ENCODE measurements around the gene GGTLC1.
"Not testable (repeated sequence)": the region's sequence is repeated elsewhere in the genome, so short reads cannot be mapped to it uniquely, and the experiment has no call there.

Gene GGTLC1

GRCh38 chr20:23984476-23985023, 4.0 kb downstream of the GGTLC1 start:
- not testable (repeated sequence) for H3K4me1 ChIP-seq (ENCODE audit: control insufficient read depth, insufficient read depth, low read length); H3K27ac ChIP-seq (ENCODE audit: insufficient read depth, low read depth, low read length, poor library complexity, severe bottlenecking); H3K36me3 ChIP-seq (ENCODE audit: control insufficient read depth, insufficient read depth, low read length); H3K27me3 ChIP-seq (ENCODE audit: control insufficient read depth, insufficient read depth, low read length, poor library complexity, severe bottlenecking); H3K4me3 ChIP-seq (ENCODE audit: insufficient read depth, low read depth, low read length); H3K9me3 ChIP-seq (ENCODE audit: control insufficient read depth, low read length)
- 66 to 88% methylated on average over 6 to 7 of the region's 12 CpGs for whole genome bisulfite sequencing, 2 experiments

- not testable (repeated sequence) for H3K9me3 ChIP-seq (ENCODE audit: control insufficient read depth, low read length); H3K27ac ChIP-seq (ENCODE audit: insufficient read depth, low read depth, low read length, poor library complexity, severe bottlenecking); H3K36me3 ChIP-seq (ENCODE audit: control insufficient read depth, insufficient read depth, low read length); H3K4me3 ChIP-seq (ENCODE audit: insufficient read depth, low read depth, low read length); H3K27me3 ChIP-seq (ENCODE audit: control insufficient read depth, insufficient read depth, low read length, poor library complexity, severe bottlenecking); H3K4me1 ChIP-seq (ENCODE audit: control insufficient read depth, insufficient read depth, low read length)
- 74 to 85% methylated on average over 2 to 7 of the region's 11 CpGs for WGBS, 2 experiments
These were observed 6.2 kb downstream of the GGTLC1 start for GRCh38 chr20:23982112-23983018.

- not testable (repeated sequence) for H3K27me3 ChIP-seq (ENCODE audit: control insufficient read depth, insufficient read depth, low read length, poor library complexity, severe bottlenecking); H3K9me3 ChIP-seq (ENCODE audit: control insufficient read depth, low read length); H3K36me3 ChIP-seq (ENCODE audit: control insufficient read depth, insufficient read depth, low read length); H3K4me3 ChIP-seq (ENCODE audit: insufficient read depth, low read depth, low read length); H3K27ac ChIP-seq (ENCODE audit: insufficient read depth, low read depth, low read length, poor library complexity, severe bottlenecking); H3K4me1 ChIP-seq (ENCODE audit: control insufficient read depth, insufficient read depth, low read length)
- 87 to 88% methylated on average over 4 of the region's 5 CpGs for WGBS, 2 experiments
These were observed 7.1 kb downstream of the GGTLC1 start for GRCh38 chr20:23981526-23981925.

GRCh38 chr20:23981014-23981413, 7.6 kb downstream of the GGTLC1 start:
- not testable (repeated sequence) for H3K27ac ChIP-seq (ENCODE audit: insufficient read depth, low read depth, low read length, poor library complexity, severe bottlenecking); H3K4me3 ChIP-seq (ENCODE audit: insufficient read depth, low read depth, low read length); H3K36me3 ChIP-seq (ENCODE audit: control insufficient read depth, insufficient read depth, low read length); H3K9me3 ChIP-seq (ENCODE audit: control insufficient read depth, low read length); H3K27me3 ChIP-seq (ENCODE audit: control insufficient read depth, insufficient read depth, low read length, poor library complexity, severe bottlenecking); H3K4me1 ChIP-seq (ENCODE audit: control insufficient read depth, insufficient read depth, low read length)
- 81 to 84% methylated on average over 11 of the region's 11 CpGs for WGBS, 2 experiments

GRCh38 chr20:23979899-23980811, 8.4 kb downstream of the GGTLC1 start:
- H3K36me3 ChIP-seq (ENCODE audit: control insufficient read depth, insufficient read depth, low read length); H3K4me1 ChIP-seq (ENCODE audit: control insufficient read depth, insufficient read depth, low read length); H3K9me3 ChIP-seq (ENCODE audit: control insufficient read depth, low read length); H3K4me3 ChIP-seq (ENCODE audit: insufficient read depth, low read depth, low read length); H3K27ac ChIP-seq (ENCODE audit: insufficient read depth, low read depth, low read length, poor library complexity, severe bottlenecking); H3K27me3 ChIP-seq (ENCODE audit: control insufficient read depth, insufficient read depth, low read length, poor library complexity, severe bottlenecking): not testable (repeated sequence)
- WGBS, 2 experiments = 90 to 93% methylated on average over 14 to 15 of the region's 17 CpGs

- H3K27ac ChIP-seq (ENCODE audit: insufficient read depth, low read depth, low read length, poor library complexity, severe bottlenecking); H3K36me3 ChIP-seq (ENCODE audit: control insufficient read depth, insufficient read depth, low read length); H3K4me1 ChIP-seq (ENCODE audit: control insufficient read depth, insufficient read depth, low read length); H3K4me3 ChIP-seq (ENCODE audit: insufficient read depth, low read depth, low read length); H3K9me3 ChIP-seq (ENCODE audit: control insufficient read depth, low read length); H3K27me3 ChIP-seq (ENCODE audit: control insufficient read depth, insufficient read depth, low read length, poor library complexity, severe bottlenecking): not testable (repeated sequence)
- WGBS, 2 experiments = 86 to 100% methylated on average over 2 to 5 of the region's 6 CpGs
These were observed 9.2 kb downstream of the GGTLC1 start for GRCh38 chr20:23979380-23979779.

- not testable (repeated sequence) for H3K9me3 ChIP-seq (ENCODE audit: control insufficient read depth, low read length); H3K4me3 ChIP-seq (ENCODE audit: insufficient read depth, low read depth, low read length); H3K27me3 ChIP-seq (ENCODE audit: control insufficient read depth, insufficient read depth, low read length, poor library complexity, severe bottlenecking); H3K36me3 ChIP-seq (ENCODE audit: control insufficient read depth, insufficient read depth, low read length); H3K27ac ChIP-seq (ENCODE audit: insufficient read depth, low read depth, low read length, poor library complexity, severe bottlenecking); H3K4me1 ChIP-seq (ENCODE audit: control insufficient read depth, insufficient read depth, low read length)
- 59 to 60% methylated on average over 6 of the region's 6 CpGs for WGBS, 2 experiments
These were observed 10.1 kb downstream of the GGTLC1 start for GRCh38 chr20:23978457-23978856.

- no peaks in the 10 kb centered on the region for H3K27me3 ChIP-seq (ENCODE audit: control insufficient read depth, insufficient read depth, low read length, poor library complexity, severe bottlenecking)
- 68 to 70% methylated on average over 9 of the region's 9 CpGs for WGBS, 2 experiments
- no peaks in the 10 kb centered on the region for H3K9me3 ChIP-seq (ENCODE audit: control insufficient read depth, low read length)
- H3K36me3 ChIP-seq (ENCODE audit: control insufficient read depth, insufficient read depth, low read length) = no peaks in the 10 kb centered on the region
- no peak overlapping the region for H3K4me3 ChIP-seq (ENCODE audit: insufficient read depth, low read depth, low read length)
- H3K27ac ChIP-seq (ENCODE audit: insufficient read depth, low read depth, low read length, poor library complexity, severe bottlenecking) = no peak overlapping the region
- H3K4me1 ChIP-seq (ENCODE audit: control insufficient read depth, insufficient read depth, low read length) = no peaks in the 10 kb centered on the region
These were observed 13.6 kb downstream of the GGTLC1 start for GRCh38 chr20:23974966-23975365.

GRCh38 chr20:23971310-23971709, 17.3 kb downstream of the GGTLC1 start:
- no peaks in the 10 kb centered on the region for H3K9me3 ChIP-seq (ENCODE audit: control insufficient read depth, low read length)
- no peak overlapping the region for H3K27ac ChIP-seq (ENCODE audit: insufficient read depth, low read depth, low read length, poor library complexity, severe bottlenecking)
- no peaks in the 10 kb centered on the region for H3K27me3 ChIP-seq (ENCODE audit: control insufficient read depth, insufficient read depth, low read length, poor library complexity, severe bottlenecking)
- no peaks in the 10 kb centered on the region for H3K4me1 ChIP-seq (ENCODE audit: control insufficient read depth, insufficient read depth, low read length)
- no peak overlapping the region for H3K4me3 ChIP-seq (ENCODE audit: insufficient read depth, low read depth, low read length)
- H3K36me3 ChIP-seq (ENCODE audit: control insufficient read depth, insufficient read depth, low read length) = no peaks in the 10 kb centered on the region

GRCh38 chr20:23970049-23970448, 18.5 kb downstream of the GGTLC1 start:
- Histone ChIP-seq H3K4me3 (ENCODE audit: insufficient read depth, low read depth, low read length) (no peak overlapping the region), H3K27me3 (ENCODE audit: control insufficient read depth, insufficient read depth, low read length, poor library complexity, severe bottlenecking) (no peaks in the 10 kb centered on the region), H3K36me3 (ENCODE audit: control insufficient read depth, insufficient read depth, low read length) (no peaks in the 10 kb centered on the region), H3K9me3 (ENCODE audit: control insufficient read depth, low read length) (no peaks in the 10 kb centered on the region), H3K27ac (ENCODE audit: insufficient read depth, low read depth, low read length, poor library complexity, severe bottlenecking) (no peak overlapping the region), H3K4me1 (ENCODE audit: control insufficient read depth, insufficient read depth, low read length) (no peaks in the 10 kb centered on the region)
- WGBS, 2 experiments = 97% methylated on average over 1 of the region's 1 CpG
